Caki2 (cell line): ENCODE measurements around the gene AK9. TPM values are rescaled to one million over a fixed set of nuclear protein-coding genes. Genes with fewer than 3 reads are reported as not detected.
"Not testable (repeated sequence)": the region's sequence is repeated elsewhere in the genome, so short reads cannot be mapped to it uniquely, and the experiment has no call there.

Experiments used
- DNase-seq: peaks from one replicate; pipeline ENCODE4 v3.0.0-alpha.2; 2015; ENCODE audit warnings: low read depth
- in situ Hi-C: cut with HindIII; loops from 2 replicates; pipeline ENCODE4 v1.10.0; 2016; ENCODE audit warnings: low sequenced_read_pairs, low pct_unique_long_range_greater_than_20kb, mixed read lengths
- total RNA-seq: library from RNA; depleted of rRNA; stranded (reverse); fragments of >200 nt; shearing (Covaris generic); gene quantifications from 2 replicates; pipeline ENCODE4 v1.2.3, GENCODE V29; 2014; ENCODE audit warnings: low replicate concordance

The AK9 gene
- total RNA-seq, 1 experiment from 2014 or later: 0.14 TPM

DNA sequence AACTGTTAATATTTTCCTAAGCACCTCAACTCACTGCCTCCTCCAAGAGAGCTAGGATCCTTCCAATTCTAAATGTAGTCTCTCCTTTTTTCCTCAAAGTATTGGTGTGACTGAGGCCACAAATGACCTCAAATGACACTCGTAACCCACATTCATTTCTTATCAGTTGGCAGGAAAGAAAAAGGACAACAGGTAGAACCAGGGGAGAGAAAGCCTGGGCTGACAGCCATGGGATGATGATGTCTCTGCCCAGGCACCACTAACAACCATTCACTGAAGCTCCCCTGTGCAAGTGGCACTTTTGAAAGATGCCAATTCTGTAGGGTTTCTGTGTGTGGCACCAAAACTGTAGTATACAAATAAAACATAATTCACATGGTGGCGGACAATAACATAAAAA is 215.4 kb downstream of the AK9 start:
- in situ Hi-C loops: no loop called here
- DNase-seq: no peak

DNA sequence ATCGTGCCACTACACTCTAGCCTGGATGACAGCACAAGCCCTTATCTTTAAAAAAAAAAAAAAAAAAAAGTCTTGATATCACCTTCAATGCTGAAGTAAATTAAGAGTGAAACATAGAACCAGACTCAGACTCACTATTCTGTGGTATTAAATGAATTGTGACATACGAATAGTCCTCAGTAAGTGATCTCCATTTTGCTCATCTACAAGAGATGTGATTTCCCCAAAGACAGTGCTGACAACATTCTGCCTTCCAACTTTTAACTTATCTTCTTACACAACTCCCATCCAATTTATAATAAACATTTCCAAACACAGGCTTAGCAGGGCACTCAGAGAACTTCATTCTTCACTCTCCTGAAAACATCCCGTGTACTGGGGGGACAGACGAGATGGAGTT is 216.0 kb downstream of the AK9 start:
- in situ Hi-C loops: no loop called here
- no peak for DNase-seq

DNA sequence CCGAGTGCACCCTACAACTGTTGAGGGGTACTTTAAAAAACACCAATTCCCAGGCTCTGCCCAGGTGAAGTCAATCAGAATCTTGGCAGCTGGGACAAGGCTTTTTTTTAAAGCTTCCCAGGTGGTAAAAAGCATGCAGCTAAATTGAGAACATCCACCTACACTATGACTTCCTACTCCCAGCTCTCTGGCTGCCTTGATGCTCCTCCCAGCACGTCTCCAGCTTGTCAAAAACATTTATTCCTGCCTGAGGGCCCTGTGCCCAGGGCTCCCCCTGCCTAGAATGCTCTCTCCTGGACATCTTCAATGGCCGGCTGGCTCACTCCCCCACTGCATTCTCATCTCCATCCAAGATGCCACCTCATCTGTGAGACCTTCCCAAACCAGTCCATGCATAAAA is 217.9 kb downstream of the AK9 start:
- no peak for DNase-seq
- in situ Hi-C loops: no loop called here

DNA sequence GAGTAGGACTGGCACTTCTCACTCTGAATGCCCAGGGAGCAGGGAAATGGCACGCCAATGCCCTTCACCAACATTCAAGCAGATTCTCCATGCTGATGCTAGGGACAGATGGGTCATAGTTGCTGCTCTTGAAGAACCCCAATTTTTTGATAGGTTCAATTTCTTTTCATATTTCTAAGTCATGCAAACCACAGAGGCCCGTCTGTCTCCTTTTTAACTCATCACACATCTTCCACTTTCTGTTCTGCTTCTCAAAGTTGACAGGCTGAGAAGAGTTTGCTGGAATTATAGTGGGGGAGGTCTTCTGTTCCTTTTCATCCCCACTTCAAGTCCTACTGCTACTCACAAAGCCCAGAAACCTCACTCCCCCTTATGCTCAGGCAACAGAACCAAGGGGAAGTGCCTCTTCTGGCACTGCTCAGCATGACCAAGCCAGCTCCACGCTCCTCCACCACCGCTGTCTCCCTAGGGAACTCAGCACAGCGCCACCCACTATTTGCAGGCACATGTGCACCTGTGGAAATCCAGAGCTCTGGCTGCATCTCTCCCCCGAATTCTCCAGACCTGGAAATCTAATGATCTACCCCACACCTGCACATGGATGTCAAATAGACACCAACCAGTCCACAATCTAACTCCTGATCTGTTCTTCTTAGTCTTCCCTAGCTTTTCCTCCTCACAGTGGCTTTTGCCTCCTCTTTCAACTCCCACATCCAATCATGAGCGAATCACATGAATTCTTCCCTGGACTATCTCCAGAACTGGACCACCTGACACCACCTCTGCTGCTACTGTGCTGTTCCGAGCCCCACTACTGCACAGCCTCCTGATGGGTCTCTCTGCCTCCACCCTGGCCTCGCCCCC is 218.6 kb downstream of the AK9 start:
- in situ Hi-C loops: no loop called here
- DNase-seq: no peak

DNA sequence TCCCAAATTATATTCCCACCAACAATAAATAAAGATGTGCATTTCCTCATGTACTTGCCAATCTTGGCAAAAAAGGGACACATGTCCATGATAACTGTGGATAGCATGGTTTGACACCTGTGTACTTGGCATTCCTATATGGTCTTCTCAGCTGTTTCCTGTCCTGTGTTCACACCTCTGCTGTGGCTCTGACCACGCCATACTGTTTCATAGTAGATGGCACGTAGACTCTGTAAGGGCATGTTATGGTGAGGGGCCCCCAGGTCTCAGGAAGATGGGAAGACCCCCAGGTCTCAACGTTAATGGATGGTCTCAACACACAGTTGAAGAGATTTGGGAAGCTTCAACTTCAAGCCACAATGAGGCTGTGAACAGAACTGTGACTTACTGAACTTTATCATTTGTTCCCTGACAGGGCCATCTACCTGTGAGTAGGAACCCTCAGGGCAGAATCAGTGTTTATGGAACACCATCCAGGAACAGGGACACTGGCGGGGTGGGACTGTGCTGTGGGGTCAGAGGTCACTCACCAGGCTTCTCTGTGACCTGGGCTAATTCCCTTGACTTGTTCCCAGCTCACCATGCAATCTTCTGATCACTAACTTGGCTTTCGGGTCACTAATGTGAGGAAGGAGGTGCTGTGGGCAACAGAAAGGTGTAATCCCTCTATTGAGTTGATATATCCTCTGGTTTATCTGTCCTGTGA is 219.7 kb downstream of the AK9 start:
- DNase-seq: no peak
- in situ Hi-C loops: no loop called here

DNA sequence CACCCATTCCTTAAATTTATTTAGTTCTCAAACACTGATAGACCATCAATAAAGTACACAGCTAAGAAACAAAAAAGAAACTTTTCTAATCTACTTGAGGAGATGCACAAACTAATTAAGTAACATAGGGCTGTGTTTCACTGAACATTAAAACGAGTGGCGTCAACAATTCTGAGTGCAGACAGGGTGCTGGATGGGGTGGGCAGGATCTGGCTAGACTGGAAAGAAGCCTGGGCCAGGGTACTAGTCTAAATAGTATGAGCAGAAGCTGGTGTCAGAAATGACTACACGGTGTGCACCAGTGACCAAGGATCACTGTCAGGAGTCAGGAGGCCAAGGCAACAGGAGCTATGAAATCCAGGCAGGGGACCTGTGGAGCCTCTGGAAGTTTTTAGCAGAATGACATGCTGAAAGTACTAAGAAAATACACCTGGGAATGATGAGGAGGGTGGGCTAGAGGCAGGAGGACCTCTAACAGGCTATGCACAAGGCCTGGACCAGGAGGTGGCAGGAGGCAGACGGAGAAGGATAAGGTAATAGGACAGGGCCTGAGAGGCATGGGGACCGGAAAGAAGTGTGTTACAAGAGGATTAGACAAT is 221.3 kb downstream of the AK9 start:
- in situ Hi-C loops: no loop called here
- no peak for DNase-seq

DNA sequence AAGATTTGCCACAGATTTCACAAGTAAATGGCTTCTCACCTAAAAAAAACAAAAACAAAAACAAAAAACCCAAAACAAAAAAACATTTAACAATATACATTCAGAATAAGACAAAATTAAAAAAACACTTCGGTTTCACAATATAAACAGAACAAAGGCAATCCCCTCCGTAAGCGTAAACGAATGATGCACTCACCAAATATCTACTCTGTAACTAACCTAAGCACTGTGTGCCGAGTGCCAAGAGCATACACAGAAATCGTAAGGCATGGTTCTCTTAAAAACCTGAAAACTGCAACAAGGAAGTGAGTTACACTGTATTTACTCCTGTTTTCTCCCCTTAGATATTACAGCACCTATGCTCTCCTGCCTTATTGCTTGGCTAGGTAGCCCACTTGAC is 223.3 kb downstream of the AK9 start:
- no peak for DNase-seq
- in situ Hi-C loops: no loop called here

DNA sequence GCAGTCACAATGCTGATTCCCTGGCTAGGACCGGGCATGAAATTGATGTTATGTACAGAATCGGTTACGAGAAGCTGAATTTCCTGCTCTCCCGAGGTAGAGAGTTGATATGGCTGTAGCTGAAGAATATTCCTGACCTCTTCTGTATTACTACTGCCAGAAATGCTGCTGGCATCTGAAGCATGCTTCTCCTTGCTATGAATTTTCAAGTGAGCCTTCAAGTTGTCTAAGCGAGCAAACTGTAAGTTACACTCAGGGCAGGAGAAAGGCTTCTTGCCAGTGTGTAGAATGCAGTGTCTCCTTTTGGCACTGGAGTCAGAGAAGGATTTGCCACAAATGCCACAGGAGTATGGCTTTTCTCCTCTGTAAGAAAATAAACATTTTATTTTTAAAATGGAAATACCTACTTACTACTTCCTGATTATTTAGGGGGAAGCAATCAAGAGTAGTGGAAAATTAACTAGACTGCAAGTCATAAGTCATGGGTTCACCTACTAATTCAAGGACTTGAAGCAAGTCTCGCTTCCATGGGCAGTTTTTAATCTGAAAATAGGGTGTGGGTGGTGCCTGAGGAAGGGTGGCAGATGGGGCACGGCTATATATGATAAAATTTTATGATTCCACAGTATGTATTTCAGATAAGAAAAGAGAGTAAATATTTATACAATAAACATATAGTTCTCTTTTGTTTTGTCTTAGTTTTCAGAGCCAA is 224.6 kb downstream of the AK9 start:
- in situ Hi-C loops: no loop called here
- no peak for DNase-seq

DNA sequence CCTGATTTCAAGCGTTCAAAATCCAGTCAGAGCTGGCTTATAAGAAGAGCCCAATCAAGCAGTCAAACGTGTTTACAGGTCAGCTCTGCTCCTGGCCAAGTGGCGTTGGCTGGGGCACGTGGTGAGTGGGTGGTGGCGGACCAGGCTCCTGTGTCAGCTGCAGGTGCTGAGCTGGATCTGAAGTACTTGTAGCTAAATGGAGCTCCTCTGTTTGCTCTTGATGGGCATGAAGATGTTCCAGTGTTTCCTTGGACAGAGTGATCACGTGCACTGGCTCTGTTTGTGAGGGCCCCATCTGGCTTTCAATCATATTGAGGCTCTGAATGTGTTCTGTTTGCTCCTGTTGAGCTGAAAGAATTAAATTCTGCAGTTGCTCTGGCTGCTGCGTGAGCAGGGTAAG is 225.2 kb downstream of the AK9 start:
- DNase-seq: no peak
- in situ Hi-C loops: no loop called here

DNA sequence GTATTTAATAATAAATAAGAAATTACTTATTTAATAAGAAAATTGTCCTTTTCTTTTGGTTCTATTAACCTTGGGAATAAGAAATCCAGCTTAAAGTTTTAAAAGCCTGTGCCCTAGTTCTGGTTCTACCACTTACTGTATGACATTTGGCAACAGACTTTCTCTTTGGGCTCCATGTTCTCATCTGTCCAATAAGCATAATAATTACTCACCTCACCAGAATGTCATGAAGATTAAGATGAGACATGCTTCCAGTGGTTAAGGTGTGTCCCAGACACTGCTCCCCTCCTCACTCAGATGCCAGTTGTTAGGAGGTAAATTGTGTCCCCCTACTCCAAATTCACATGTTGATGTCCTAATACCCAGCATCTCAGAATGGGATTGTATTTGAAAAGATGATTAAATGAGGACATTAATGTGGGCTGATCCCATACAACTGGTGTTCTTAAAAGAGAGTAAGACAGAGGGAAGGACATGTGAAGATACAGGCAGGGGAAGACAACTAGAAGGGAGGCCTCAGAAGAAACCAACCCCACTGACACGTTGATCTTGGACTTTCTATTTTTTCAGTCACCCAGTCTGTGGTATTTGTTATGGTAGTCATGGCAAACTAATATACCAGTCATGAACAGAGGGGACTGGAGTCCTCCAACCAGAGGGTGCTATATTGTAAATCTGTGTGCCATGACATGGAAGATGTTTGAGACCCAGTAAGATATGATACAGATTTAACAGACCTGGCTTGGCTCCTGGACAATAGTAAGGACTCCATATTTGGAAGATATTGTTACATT is 229.1 kb downstream of the AK9 start:
- in situ Hi-C loops: no loop called here

DNA sequence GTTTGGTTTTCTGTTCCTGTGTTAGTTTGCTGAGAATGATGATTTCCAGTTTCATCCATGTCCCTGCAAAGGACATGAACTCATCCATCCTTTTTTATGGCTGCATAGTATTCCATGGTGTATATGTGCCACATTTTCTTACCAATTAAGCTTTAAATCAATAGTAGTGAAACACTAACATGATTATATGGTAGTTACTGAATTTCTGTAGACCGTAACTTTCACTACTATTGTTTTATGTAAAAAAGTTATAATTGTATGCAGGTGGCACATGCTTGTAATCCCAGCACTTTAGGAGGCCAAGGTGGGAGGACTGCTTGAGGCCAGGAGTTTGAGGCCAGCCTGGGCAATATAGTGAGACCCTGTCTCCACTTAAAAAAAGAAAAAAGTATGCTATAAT is 229.8 kb downstream of the AK9 start:
- in situ Hi-C loops, DNase-seq: not testable (repeated sequence)

More for the DNA sequence above, 229.1 kb downstream of the AK9 start:
- DNase-seq: no peak

DNA sequence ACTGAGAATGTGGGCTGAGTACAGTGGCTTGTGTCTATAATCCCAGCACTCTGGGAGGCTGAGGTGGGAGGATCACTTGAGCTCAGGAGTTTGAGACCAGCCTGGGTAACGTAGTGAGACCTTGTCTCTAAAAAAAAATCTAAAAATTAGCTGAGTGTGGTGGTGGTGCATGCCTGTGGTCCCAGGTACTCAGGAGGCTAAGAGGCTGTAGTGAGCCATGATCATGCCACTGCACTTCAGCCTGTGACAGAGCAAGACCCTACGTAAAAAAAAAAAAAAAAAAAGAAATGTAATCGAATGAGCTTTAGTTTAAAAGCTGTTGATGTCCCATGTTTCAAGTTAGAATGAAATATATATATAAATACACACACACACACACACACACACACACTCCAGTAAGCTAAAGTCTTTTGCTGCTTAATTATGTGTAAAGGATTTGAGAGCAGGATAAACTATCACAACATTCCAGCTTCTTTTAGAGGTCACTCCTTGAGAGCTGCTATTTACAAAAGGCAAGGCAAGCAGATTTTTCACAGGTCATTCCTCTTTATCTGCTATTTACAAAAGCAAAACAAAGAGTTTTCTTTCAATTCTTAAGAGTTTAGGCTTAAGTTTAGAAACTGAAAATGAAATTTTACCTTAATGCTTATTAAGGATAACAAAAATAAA is 230.7 kb downstream of the AK9 start:
- no peak for DNase-seq

DNA sequence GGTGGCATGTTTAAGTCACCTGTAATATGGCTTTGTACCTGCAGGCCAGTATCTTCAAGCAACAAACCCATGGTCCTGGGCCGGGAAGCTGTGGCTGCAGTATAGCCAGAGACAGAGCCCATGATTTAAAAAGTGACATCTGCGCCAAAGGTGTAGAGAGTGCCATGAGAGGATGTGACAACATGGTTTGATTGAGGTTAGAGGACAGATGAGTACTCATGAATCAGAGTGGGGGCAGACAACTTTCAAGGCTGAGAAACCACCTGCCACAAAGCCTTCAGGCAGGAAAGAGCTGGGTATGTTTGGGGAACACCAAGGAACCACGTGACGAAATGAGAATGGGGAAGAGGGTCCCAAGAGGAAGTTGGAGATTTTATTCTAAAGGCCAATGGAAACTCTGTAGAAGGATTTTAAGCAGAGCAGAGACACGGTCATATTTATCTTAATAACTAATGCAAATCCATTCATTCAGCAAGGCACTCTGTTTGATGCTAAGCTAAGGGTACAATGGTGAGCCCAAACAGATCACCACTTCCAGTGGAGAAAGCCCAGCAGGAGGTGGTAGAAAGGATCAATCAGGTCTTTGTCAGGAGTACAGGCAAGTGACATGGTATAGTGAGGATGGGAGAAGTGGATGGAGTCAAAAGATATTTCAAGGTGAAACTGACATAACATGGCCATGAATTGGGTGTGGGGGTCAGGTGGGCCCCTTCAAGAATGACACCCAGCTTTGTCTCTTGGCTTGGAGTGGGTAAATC is 232.0 kb downstream of the AK9 start:
- in situ Hi-C loops: no loop called here
- DNase-seq: no peak

More for the DNA sequence above, 230.7 kb downstream of the AK9 start:
- in situ Hi-C loops: no loop called here

DNA sequence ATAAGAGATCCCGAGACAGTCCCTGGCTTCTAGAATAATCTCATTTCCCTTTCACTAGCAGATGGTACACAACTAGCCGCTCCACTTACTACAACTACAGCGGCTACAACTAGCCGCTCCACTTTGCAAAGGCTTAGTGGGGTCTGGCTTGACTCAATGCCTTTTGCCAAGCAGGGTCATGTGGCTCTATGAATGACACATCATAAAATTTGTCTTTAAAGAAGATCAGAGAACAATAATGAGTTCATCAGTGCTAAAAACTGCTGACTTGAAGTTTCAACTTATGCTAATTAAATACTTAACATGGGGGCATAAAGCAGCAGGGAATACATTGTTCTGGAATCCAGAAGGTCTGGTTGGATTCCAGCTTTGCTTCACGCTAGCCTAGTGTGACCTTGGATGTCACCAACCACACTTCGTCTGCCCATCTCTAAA is 233.4 kb downstream of the AK9 start:
- in situ Hi-C loops: no loop called here
- no peak for DNase-seq

DNA sequence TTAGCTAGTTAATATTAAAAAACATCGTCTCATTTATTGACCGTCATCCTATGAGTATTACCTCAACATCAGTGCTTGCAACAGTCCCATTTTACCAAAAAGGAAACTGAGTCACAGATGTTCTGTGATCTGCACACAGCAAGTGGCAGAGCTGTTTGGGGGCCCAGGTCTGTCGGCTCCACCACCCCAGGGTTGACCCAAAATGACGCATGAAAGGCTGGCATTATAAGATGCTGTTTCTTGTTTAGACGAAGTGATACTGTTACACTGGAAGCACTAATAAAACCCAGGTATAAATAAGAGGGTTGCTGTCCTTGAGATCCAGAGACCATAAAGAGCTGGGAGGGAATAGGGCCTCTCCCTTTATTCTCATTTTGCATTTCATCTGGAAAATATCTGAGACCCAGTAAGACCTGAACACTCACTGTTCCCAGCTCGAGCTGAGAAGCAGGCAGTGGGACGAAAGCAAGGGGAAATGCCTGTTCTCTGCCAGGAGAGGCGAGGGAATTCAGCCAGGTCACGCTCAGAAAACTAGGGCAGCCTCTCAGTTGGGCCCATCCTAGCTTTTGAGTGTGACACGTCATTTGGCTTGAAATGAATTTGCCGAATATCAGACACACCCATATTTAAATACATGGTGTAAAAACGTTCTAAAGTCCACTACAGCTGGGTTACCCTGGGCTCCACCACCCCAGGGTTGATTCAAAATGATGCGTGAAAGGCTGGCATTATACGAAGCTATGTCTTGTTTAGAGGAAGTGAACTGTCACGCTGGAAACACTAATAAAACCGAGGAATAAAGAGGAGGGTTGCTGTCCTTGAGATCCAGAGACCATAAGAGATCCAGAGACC is 234.1 kb downstream of the AK9 start:
- in situ Hi-C loops: no loop called here
- peak; percentile 39 for DNase-seq

DNA sequence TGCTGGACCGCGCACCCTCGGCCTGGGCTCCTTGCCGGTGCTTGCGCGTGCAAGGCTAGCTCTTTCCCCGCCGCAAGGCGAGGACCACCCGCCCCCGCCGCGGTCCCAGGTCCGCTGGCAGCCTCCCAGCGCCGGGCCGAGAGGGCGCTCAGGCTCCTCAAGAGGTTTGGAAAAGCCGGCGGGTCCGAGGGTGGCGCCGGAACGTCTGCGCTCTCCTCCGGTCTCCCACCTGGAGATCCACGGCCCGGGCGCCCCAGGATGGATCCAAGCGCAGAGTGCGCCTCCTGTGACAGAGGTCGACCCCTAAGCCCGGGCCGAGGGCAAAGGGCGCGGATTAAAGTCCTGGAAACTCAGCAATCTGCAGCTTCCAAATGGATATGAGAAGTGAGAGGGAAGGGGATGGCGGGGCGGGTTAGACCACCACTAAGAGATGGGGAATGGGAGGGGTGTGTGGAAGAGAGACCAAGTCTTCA is 234.9 kb downstream of the AK9 start:
- DNase-seq: no peak
- in situ Hi-C loops: no loop called here
